Breast epithelium (tissue), 3 donors: ENCODE results near the gene RAMP1.

Source experiments
- POLR2A ChIP-seq: fragments of 450-650 bp; IDR thresholded peaks from one replicate; pipeline ENCODE4 v1.6.1; 2016; ENCODE audit warnings: antibody characterized with exemption, mild to moderate bottlenecking, moderate library complexity
- POLR2AphosphoS5 ChIP-seq, 3 donors: sonication (generic); formaldehyde crosslinking; IDR thresholded peaks; one replicate each; pipeline ENCODE4 v1.6.1; 2017; ENCODE audit warnings: antibody characterized with exemption in 3 of 3
- TF ChIP-seq, protein P1 (sequence below), 3 donors: fragments of 450-650 bp; IDR thresholded peaks; one replicate each; pipeline ENCODE4 v1.5.1; 2016 to 2017; ENCODE audit warnings: antibody characterized with exemption in 3 of 3, mild to moderate bottlenecking in 3 of 3, moderate library complexity in 3 of 3

GRCh38 chr2:237932731-237933131 lies 73.3 kb downstream of the RAMP1 start:
- TF ChIP-seq, protein P1, sequence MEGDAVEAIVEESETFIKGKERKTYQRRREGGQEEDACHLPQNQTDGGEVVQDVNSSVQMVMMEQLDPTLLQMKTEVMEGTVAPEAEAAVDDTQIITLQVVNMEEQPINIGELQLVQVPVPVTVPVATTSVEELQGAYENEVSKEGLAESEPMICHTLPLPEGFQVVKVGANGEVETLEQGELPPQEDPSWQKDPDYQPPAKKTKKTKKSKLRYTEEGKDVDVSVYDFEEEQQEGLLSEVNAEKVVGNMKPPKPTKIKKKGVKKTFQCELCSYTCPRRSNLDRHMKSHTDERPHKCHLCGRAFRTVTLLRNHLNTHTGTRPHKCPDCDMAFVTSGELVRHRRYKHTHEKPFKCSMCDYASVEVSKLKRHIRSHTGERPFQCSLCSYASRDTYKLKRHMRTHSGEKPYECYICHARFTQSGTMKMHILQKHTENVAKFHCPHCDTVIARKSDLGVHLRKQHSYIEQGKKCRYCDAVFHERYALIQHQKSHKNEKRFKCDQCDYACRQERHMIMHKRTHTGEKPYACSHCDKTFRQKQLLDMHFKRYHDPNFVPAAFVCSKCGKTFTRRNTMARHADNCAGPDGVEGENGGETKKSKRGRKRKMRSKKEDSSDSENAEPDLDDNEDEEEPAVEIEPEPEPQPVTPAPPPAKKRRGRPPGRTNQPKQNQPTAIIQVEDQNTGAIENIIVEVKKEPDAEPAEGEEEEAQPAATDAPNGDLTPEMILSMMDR (IDR thresholded peaks at IDR 0.05), result no peak
- no peak for TF ChIP-seq POLR2AphosphoS5 (IDR thresholded peaks at IDR 0.05)
- TF ChIP-seq POLR2A, result no peak
